SU-DHL-6 (cell line): ENCODE results near the gene SHCBP1L.

ENCODE experiments used
- EZH2phosphoT487 ChIP-seq: fragments of 200-600 bp; sonication (generic), shearing (Covaris generic); conservative IDR thresholded peaks from 2 replicates; pipeline ENCODE4 v1.6.1; 2018; ENCODE audit warnings: mild to moderate bottlenecking, antibody characterized with exemption, low read length, moderate library complexity, mixed read lengths
- TF ChIP-seq, protein P1 (sequence below): fragments of 200-600 bp; sonication (generic); IDR thresholded peaks from one replicate; pipeline ENCODE4 v1.5.1; 2017; ENCODE audit warnings: antibody characterized with exemption, mild to moderate bottlenecking, low read length, moderate library complexity; ENCODE audit not compliant: insufficient read depth, poor library complexity, severe bottlenecking

DNA sequence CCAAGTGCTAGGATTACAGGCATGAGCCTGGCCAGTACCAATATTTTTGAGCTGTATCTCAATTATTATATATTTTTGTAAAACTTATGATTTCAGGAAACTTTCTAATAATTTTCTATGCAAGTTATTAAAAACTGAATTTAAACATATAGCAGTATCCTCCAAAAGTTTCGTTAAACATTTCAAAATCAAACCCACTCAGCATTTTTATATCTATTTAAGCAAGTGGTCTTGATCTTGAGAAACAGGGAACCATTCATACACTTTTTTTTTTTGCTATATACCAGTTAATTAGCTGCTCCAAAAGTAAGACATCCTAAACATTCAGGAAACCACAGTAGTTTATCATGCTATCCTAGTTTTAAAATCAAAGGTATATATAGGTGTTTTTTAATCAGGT is 22.0 kb downstream of the SHCBP1L start:
- TF ChIP-seq, protein P1, sequence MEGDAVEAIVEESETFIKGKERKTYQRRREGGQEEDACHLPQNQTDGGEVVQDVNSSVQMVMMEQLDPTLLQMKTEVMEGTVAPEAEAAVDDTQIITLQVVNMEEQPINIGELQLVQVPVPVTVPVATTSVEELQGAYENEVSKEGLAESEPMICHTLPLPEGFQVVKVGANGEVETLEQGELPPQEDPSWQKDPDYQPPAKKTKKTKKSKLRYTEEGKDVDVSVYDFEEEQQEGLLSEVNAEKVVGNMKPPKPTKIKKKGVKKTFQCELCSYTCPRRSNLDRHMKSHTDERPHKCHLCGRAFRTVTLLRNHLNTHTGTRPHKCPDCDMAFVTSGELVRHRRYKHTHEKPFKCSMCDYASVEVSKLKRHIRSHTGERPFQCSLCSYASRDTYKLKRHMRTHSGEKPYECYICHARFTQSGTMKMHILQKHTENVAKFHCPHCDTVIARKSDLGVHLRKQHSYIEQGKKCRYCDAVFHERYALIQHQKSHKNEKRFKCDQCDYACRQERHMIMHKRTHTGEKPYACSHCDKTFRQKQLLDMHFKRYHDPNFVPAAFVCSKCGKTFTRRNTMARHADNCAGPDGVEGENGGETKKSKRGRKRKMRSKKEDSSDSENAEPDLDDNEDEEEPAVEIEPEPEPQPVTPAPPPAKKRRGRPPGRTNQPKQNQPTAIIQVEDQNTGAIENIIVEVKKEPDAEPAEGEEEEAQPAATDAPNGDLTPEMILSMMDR, result no peak
- no peak for TF ChIP-seq EZH2phosphoT487
